Measurements from ENCODE around the gene CCDC6.

DNA sequence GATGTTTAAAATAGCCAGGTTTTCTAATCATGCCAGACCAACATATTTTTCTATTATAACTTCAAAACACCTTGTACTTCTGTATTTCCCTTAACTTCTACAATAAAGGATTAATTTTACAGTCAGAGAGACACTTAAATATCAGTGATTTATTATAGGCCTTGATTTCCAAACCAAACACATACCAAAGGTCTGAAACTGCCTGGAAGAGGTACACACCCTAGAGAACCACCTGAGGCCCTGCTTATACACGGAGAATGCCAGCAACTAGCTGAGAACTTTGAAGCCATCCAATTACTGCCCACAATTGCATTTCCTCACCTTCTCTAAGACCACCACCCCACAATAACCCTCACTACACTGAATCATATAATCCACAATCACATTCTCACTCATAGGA lies 4.9 kb downstream of the CCDC6 start:
- TF ChIP-seq, protein P1, sequence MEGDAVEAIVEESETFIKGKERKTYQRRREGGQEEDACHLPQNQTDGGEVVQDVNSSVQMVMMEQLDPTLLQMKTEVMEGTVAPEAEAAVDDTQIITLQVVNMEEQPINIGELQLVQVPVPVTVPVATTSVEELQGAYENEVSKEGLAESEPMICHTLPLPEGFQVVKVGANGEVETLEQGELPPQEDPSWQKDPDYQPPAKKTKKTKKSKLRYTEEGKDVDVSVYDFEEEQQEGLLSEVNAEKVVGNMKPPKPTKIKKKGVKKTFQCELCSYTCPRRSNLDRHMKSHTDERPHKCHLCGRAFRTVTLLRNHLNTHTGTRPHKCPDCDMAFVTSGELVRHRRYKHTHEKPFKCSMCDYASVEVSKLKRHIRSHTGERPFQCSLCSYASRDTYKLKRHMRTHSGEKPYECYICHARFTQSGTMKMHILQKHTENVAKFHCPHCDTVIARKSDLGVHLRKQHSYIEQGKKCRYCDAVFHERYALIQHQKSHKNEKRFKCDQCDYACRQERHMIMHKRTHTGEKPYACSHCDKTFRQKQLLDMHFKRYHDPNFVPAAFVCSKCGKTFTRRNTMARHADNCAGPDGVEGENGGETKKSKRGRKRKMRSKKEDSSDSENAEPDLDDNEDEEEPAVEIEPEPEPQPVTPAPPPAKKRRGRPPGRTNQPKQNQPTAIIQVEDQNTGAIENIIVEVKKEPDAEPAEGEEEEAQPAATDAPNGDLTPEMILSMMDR (IDR thresholded peaks at IDR 0.05): no peak
- TF ChIP-seq POLR2A (IDR thresholded peaks at IDR 0.05): no peak

Measured in lower leg skin (tissue), 3 donors.